Urinary bladder (tissue), 4 donors: ENCODE data around the gene WDR38. TPM values are rescaled to one million over a fixed set of nuclear protein-coding genes. Genes with fewer than 3 reads are reported as not detected.
"Not testable (repeated sequence)": the region's sequence is repeated elsewhere in the genome, so short reads cannot be mapped to it uniquely, and the experiment has no call there.

Source experiments
- DNase-seq: peaks from one replicate; pipeline ENCODE4 v3.0.0-alpha.2; 2015; ENCODE audit errors: extremely low spot score
- H3K27ac ChIP-seq: one replicate; pipeline ENCODE4 v1.5.1; 2013; ENCODE audit warnings: low read depth, mild to moderate bottlenecking, moderate library complexity
- H3K36me3 ChIP-seq: one replicate; pipeline ENCODE4 v1.6.1; 2013; ENCODE audit warnings: mild to moderate bottlenecking, moderate library complexity; ENCODE audit not compliant: insufficient read depth
- H3K4me1 ChIP-seq: one replicate; pipeline ENCODE4 v1.6.1; 2013; ENCODE audit warnings: mild to moderate bottlenecking, moderate library complexity; ENCODE audit not compliant: insufficient read depth
- H3K4me3 ChIP-seq: one replicate; pipeline ENCODE4 v1.5.1; 2013; ENCODE audit warnings: low read depth, low read length
- WGBS: extraction: QIAGEN DNeasy Blood & Tissue Kit; methylation state at CpG from one replicate; pipeline ENCODE4 v1.1.7; 2013; 5-methylcytosine and 5-hydroxymethylcytosine counted together
- polyA plus RNA-seq: library from polyadenylated mRNA; stranded (reverse); fragments of 200-250 nt; gene quantifications from one replicate; pipeline ENCODE4 v1.2.3, GENCODE V29; 2013
- total RNA-seq: library from RNA; depleted of rRNA; stranded (reverse); fragments of >200 nt; gene quantifications from one replicate; pipeline ENCODE4 v1.2.3, GENCODE V29; 2014
- donor health status: healthy with polysubstance abuse.
- donor health status: healthy.

Gene WDR38
- total and polyA plus RNA-seq, 2 donors: not detected

- WGBS: 62% methylated on average over 18 of the region's 18 CpGs
- DNase-seq: no peak
- H3K4me3 ChIP-seq: no peak overlapping the region
Observed at GRCh38 chr9:124818431-124819281, 34.6 kb upstream of the WDR38 start.

GRCh38 chr9:124820698-124821623, 32.3 kb upstream of the WDR38 start:
- no peaks in the 10 kb centered on the region for H3K36me3 ChIP-seq
- WGBS: 64% methylated on average over 12 of the region's 12 CpGs
- H3K27ac ChIP-seq: no peak overlapping the region
- no peak for DNase-seq
- no peaks in the 10 kb centered on the region for H3K4me1 ChIP-seq
- H3K4me3 ChIP-seq: no peak overlapping the region

More at GRCh38 chr9:124818431-124819281, 34.6 kb upstream of the WDR38 start:
- Histone ChIP-seq H3K4me1 (no peaks in the 10 kb centered on the region), H3K27ac (peak overlapping the region; percentile 48), H3K36me3 (no peaks in the 10 kb centered on the region)

- no peak for DNase-seq
- WGBS: 41% methylated on average over 2 of the region's 2 CpGs
- no peak overlapping the region for H3K27ac ChIP-seq
Observed at GRCh38 chr9:124828489-124829333, 24.5 kb upstream of the WDR38 start.

GRCh38 chr9:124829334-124829669, 24.0 kb upstream of the WDR38 start:
- WGBS: 43% methylated on average over 5 of the region's 5 CpGs

More at GRCh38 chr9:124828489-124829333, 24.5 kb upstream of the WDR38 start:
- Histone ChIP-seq H3K4me1 (no peaks in the 10 kb centered on the region), H3K36me3 (no peaks in the 10 kb centered on the region), H3K4me3 (no peak overlapping the region)

GRCh38 chr9:124830593-124830992, 22.7 kb upstream of the WDR38 start:
- no peak for DNase-seq
- Histone ChIP-seq H3K4me3 (no peak overlapping the region), H3K27ac (no peak overlapping the region), H3K4me1 (no peaks in the 10 kb centered on the region), H3K36me3 (no peaks in the 10 kb centered on the region)
- WGBS: 72% methylated on average over 4 of the region's 4 CpGs

More at GRCh38 chr9:124829334-124829669, 24.0 kb upstream of the WDR38 start:
- Histone ChIP-seq H3K36me3 (no peaks in the 10 kb centered on the region), H3K4me3 (no peak overlapping the region), H3K4me1 (no peaks in the 10 kb centered on the region), H3K27ac (no peak overlapping the region)
- no peak for DNase-seq

GRCh38 chr9:124831642-124832364, 21.5 kb upstream of the WDR38 start:
- Histone ChIP-seq H3K4me3 (no peak overlapping the region), H3K27ac (no peak overlapping the region), H3K4me1 (no peaks in the 10 kb centered on the region)

GRCh38 chr9:124834591-124834990, 18.7 kb upstream of the WDR38 start:
- DNase-seq: no peak
- H3K4me1 ChIP-seq: no peaks in the 10 kb centered on the region
- no peaks in the 10 kb centered on the region for H3K36me3 ChIP-seq
- H3K27ac ChIP-seq: no peak overlapping the region
- 64% methylated on average over 7 of the region's 7 CpGs for WGBS
- H3K4me3 ChIP-seq: no peak overlapping the region

More at GRCh38 chr9:124831642-124832364, 21.5 kb upstream of the WDR38 start:
- no peaks in the 10 kb centered on the region for H3K36me3 ChIP-seq
- DNase-seq: no peak
- 79% methylated on average over 9 of the region's 9 CpGs for WGBS

GRCh38 chr9:124835026-124835557, 18.2 kb upstream of the WDR38 start:
- DNase-seq: no peak
- WGBS: 44% methylated on average over 13 of the region's 13 CpGs
- Histone ChIP-seq H3K36me3 (no peaks in the 10 kb centered on the region), H3K27ac (no peak overlapping the region), H3K4me1 (no peaks in the 10 kb centered on the region), H3K4me3 (no peak overlapping the region)

- not testable (repeated sequence) for DNase-seq, H3K27ac ChIP-seq, H3K36me3 ChIP-seq, H3K4me1 ChIP-seq, H3K4me3 ChIP-seq
- 80% methylated on average over 5 of the region's 5 CpGs for WGBS
Observed at GRCh38 chr9:124838132-124838531, 15.1 kb upstream of the WDR38 start.

- not testable (repeated sequence) for DNase-seq, H3K4me3 ChIP-seq, H3K27ac ChIP-seq, H3K4me1 ChIP-seq, H3K36me3 ChIP-seq
- WGBS: 65% methylated on average over 48 of the region's 52 CpGs
Observed at GRCh38 chr9:124838567-124839275, 14.5 kb upstream of the WDR38 start.

- H3K27ac ChIP-seq: no peak overlapping the region
- no peak for DNase-seq
- H3K4me3 ChIP-seq: no peak overlapping the region
- WGBS: 71% methylated on average over 12 of the region's 12 CpGs
- H3K4me1 ChIP-seq: no peaks in the 10 kb centered on the region
- H3K36me3 ChIP-seq: no peaks in the 10 kb centered on the region
Observed at GRCh38 chr9:124839612-124840299, 13.5 kb upstream of the WDR38 start.
